ENCODE results near the gene ILKAP.

ILKAP gene

GRCh38 chr2:238236571-238236970 is 33.1 kb upstream of the ILKAP start:
- no peak for DNase-seq

GRCh38 chr2:238235856-238236255 is 32.4 kb upstream of the ILKAP start:
- no peak for DNase-seq

- DNase-seq: no peak
Measured at GRCh38 chr2:238235331-238235732, 31.8 kb upstream of the ILKAP start.

GRCh38 chr2:238233625-238234024 is 30.1 kb upstream of the ILKAP start:
- DNase-seq: no peak

GRCh38 chr2:238231809-238232208 is 28.3 kb upstream of the ILKAP start:
- no peak for DNase-seq

- DNase-seq: peak; percentile 85
Measured at GRCh38 chr2:238231251-238231793, 27.8 kb upstream of the ILKAP start.

- DNase-seq: no peak
Measured at GRCh38 chr2:238230699-238231098, 27.2 kb upstream of the ILKAP start.

- no peak for DNase-seq
Measured at GRCh38 chr2:238228700-238229099, 25.2 kb upstream of the ILKAP start.

GRCh38 chr2:238227587-238228032 is 24.1 kb upstream of the ILKAP start:
- no peak for DNase-seq

GRCh38 chr2:238226698-238227586 is 23.4 kb upstream of the ILKAP start:
- no peak for DNase-seq

GRCh38 chr2:238225911-238226697 is 22.6 kb upstream of the ILKAP start:
- no peak for DNase-seq

GRCh38 chr2:238225121-238225520 is 21.6 kb upstream of the ILKAP start:
- no peak for DNase-seq

GRCh38 chr2:238224356-238225035 is 21.0 kb upstream of the ILKAP start:
- no peak for DNase-seq

- DNase-seq: peak; percentile 40
Measured at GRCh38 chr2:238220892-238221521, 17.5 kb upstream of the ILKAP start.

- DNase-seq: no peak
Measured at GRCh38 chr2:238220274-238220891, 16.9 kb upstream of the ILKAP start.

- no peak for DNase-seq
Measured at GRCh38 chr2:238216651-238217184, 13.2 kb upstream of the ILKAP start.

- DNase-seq: no peak
Measured at GRCh38 chr2:238207006-238207405, 3.5 kb upstream of the ILKAP start.

- DNase-seq: no peak
Measured at GRCh38 chr2:238203973-238204683, 633 bp upstream of the ILKAP start.

GRCh38 chr2:238202326-238203093 is 985 bp downstream of the ILKAP start:
- DNase-seq: peak; percentile 15

- no peak for DNase-seq
Measured at GRCh38 chr2:238190445-238190844, 13.1 kb downstream of the ILKAP start.

All from CD4-positive, alpha-beta T cell treated with Interleukin-17A for 4 hours (primary cell).